ENCODE results near the gene PNN. TPM values are rescaled to one million over a fixed set of nuclear protein-coding genes. Genes with fewer than 3 reads are reported as not detected.

The PNN gene
- total and polyA plus RNA-seq, 2 experiments from 2014 or later: 15.3 to 39.7 TPM

Other genes with a start within 250 kb of the PNN start
- gene SEC23A, start 72.0 kb upstream of the PNN start, total RNA-seq (2014; rRNA removed; shearing (Covaris generic)): 246 and 295 TPM in 2 replicates
- 191 and 192 TPM in 2 replicates for gene SEC23A, start 72.0 kb upstream of the PNN start, polyA plus RNA-seq (2016; fragmentation: Nextera tagmentation; extraction: Ambion mirVana)
- 13.9 and 25.5 TPM in 2 replicates for gene GEMIN2, start 60.9 kb upstream of the PNN start, total RNA-seq (2014; rRNA removed; shearing (Covaris generic))
- 16.4 and 19.0 TPM in 2 replicates for gene GEMIN2, start 60.9 kb upstream of the PNN start, polyA plus RNA-seq (2016; fragmentation: Nextera tagmentation; extraction: Ambion mirVana)
- 28.3 and 32.0 TPM in 2 replicates for gene TRAPPC6B, start 4.9 kb upstream of the PNN start, total RNA-seq (2014; rRNA removed; shearing (Covaris generic))
- 25.6 and 26.4 TPM in 2 replicates for gene TRAPPC6B, start 4.9 kb upstream of the PNN start, polyA plus RNA-seq (2016; fragmentation: Nextera tagmentation; extraction: Ambion mirVana)
- gene MIA2, start 58.7 kb downstream of the PNN start, total RNA-seq (2014; rRNA removed; shearing (Covaris generic)): 12.3 and 16.2 TPM in 2 replicates
- gene MIA2, start 58.7 kb downstream of the PNN start, polyA plus RNA-seq (2016; fragmentation: Nextera tagmentation; extraction: Ambion mirVana): 21.4 and 21.5 TPM in 2 replicates

Data from GM23248 (cell line).